Gastroesophageal sphincter (tissue), 4 donors: ENCODE data around the gene CFAP119. TPM values are rescaled to one million over a fixed set of nuclear protein-coding genes. Genes with fewer than 3 reads are reported as not detected.

Experiments
- ATAC-seq: fragments of 150-250 bp; one replicate; pipeline ENCODE4 v1.9.1; 2016; ENCODE audit warnings: mild to moderate bottlenecking, moderate library complexity
- H3K27ac ChIP-seq, 4 donors: fragments of 200-600 bp; sonication (generic) in 3 of 4; 1 replicate in 3 of 4; 2 replicates in 1 of 4; pipeline ENCODE4 v1.5.1; 2016 to 2019
- H3K27me3 ChIP-seq: fragments of 200-600 bp; sonication (generic); one replicate; pipeline ENCODE4 v1.5.1; 2019
- H3K36me3 ChIP-seq, 2 donors: fragments of 200-600 bp; sonication (generic); one replicate each; pipeline ENCODE4 v1.5.1; 2019; ENCODE audit warnings: control low read depth in 1 of 2
- H3K4me1 ChIP-seq, 3 donors: fragments of 200-600 bp; sonication (generic); 1 replicate in 2 of 3; 2 replicates in 1 of 3; pipeline ENCODE4 v1.5.1; 2016 to 2019; ENCODE audit warnings: control low read depth in 2 of 3
- H3K4me3 ChIP-seq, 2 donors: fragments of 200-600 bp; sonication (generic); one replicate each; pipeline ENCODE4 v1.5.1; 2019; ENCODE audit warnings: mild to moderate bottlenecking in 1 of 2, moderate library complexity in 1 of 2
- H3K9me3 ChIP-seq, 3 donors: fragments of 200-600 bp; sonication (generic); one replicate each; pipeline ENCODE4 v1.5.1; 2017 to 2019; ENCODE audit warnings: control low read depth in 2 of 3
- CTCF ChIP-seq, 4 experiments: fragments of 200-600 bp in 2 of 4; fragments of 450-650 bp in 2 of 4; sonication (generic) in 1 of 4; IDR thresholded peaks; one replicate each; pipeline ENCODE4 v1.5.1; 2017 to 2019; ENCODE audit warnings: antibody characterized with exemption in 4 of 4, mild to moderate bottlenecking in 2 of 4, moderate library complexity in 2 of 4
- EP300 ChIP-seq: sonication (generic); formaldehyde crosslinking; IDR thresholded peaks from one replicate; pipeline ENCODE4 v1.6.1; 2017; ENCODE audit warnings: antibody characterized with exemption, mild to moderate bottlenecking
- POLR2A ChIP-seq, 2 donors: fragments of 450-650 bp; IDR thresholded peaks; one replicate each; pipeline ENCODE4 v1.6.1; 2017; ENCODE audit warnings: antibody characterized with exemption in 2 of 2, mild to moderate bottlenecking in 2 of 2, moderate library complexity in 1 of 2
- POLR2AphosphoS5 ChIP-seq: sonication (generic); formaldehyde crosslinking; IDR thresholded peaks from one replicate; pipeline ENCODE4 v1.6.1; 2017; ENCODE audit warnings: antibody characterized with exemption
- WGBS, 2 donors: methylation state at CpG; one replicate each; pipeline ENCODE4 v1.1.5; 2018; ENCODE audit warnings: low coverage in 1 of 2; 5-methylcytosine and 5-hydroxymethylcytosine counted together
- total RNA-seq, 4 donors: library from RNA; depleted of rRNA; stranded (reverse); fragments of >200 nt; gene quantifications; one replicate each; pipeline ENCODE4 v1.1.0, GENCODE V29; 2016

Gene CFAP119
- total RNA-seq, 4 donors from 2014 or later, result 1.3 to 1.9 TPM; not detected in 2

GRCh38 chr16:30761427-30761927, 385 bp downstream of the CFAP119 start:
- Histone ChIP-seq H3K27ac (peak overlapping the region in 3 of 4 donors; percentile 87 to 92 (median 92)), H3K9me3 (no peaks in the 10 kb centered on the region), H3K27me3 (no peaks in the 10 kb centered on the region), H3K4me3 (peak overlapping the region; percentile 68 to 79), H3K4me1 (peaks cover 5 to 40% (median 21%) of the 10 kb centered on the region in 3 donors), H3K36me3 (peaks cover 0 to 59% of the 10 kb centered on the region in 2 donors)
- WGBS, 2 donors, result no CpG with 5 or more reads among the region's 64 CpGs
- no peak for TF ChIP-seq POLR2A (IDR thresholded peaks at IDR 0.05)
- peak in 1 of 4 experiments; percentile 3 for TF ChIP-seq CTCF (IDR thresholded peaks at IDR 0.05)
- TF ChIP-seq POLR2AphosphoS5, result no peak
- ATAC-seq, result peak; percentile 35

- no peak for TF ChIP-seq POLR2AphosphoS5
- TF ChIP-seq EP300, result no peak
- no peak for TF ChIP-seq CTCF (IDR thresholded peaks at IDR 0.05)
- no peak for TF ChIP-seq POLR2A (IDR thresholded peaks at IDR 0.05)
- H3K36me3 ChIP-seq, result peaks cover 0 to 59% of the 10 kb centered on the region in 2 donors
These were observed 1.1 kb downstream of the CFAP119 start for GRCh38 chr16:30760577-30761426.

GRCh38 chr16:30760001-30760559, 1.8 kb downstream of the CFAP119 start:
- ATAC-seq, result no peak
- 80% methylated on average over 1 of the region's 7 CpGs for WGBS, 2 donors
- H3K4me1 ChIP-seq, result peaks cover 5 to 40% (median 21%) of the 10 kb centered on the region in 3 donors
- TF ChIP-seq CTCF (IDR thresholded peaks at IDR 0.05), result no peak
- TF ChIP-seq POLR2A (IDR thresholded peaks at IDR 0.05), result no peak
- H3K27me3 ChIP-seq, result no peaks in the 10 kb centered on the region
- H3K9me3 ChIP-seq, result no peaks in the 10 kb centered on the region
- H3K27ac ChIP-seq, result no peak overlapping the region
- peaks cover 0 to 59% of the 10 kb centered on the region in 2 donors for H3K36me3 ChIP-seq
- H3K4me3 ChIP-seq, result no peak overlapping the region

More at GRCh38 chr16:30760577-30761426, 1.1 kb downstream of the CFAP119 start:
- peaks cover 5 to 40% (median 21%) of the 10 kb centered on the region in 3 donors for H3K4me1 ChIP-seq
- H3K27me3 ChIP-seq, result no peaks in the 10 kb centered on the region
- H3K4me3 ChIP-seq, result peak overlapping the region; percentile 68 to 79
- H3K9me3 ChIP-seq, result no peaks in the 10 kb centered on the region
- WGBS, 2 donors, result 24 to 51% methylated on average over 11 to 12 of the region's 26 CpGs
- ATAC-seq, result no peak
- peak overlapping the region in 3 of 4 donors; percentile 87 to 92 (median 92) for H3K27ac ChIP-seq

GRCh38 chr16:30758988-30759491, 2.8 kb downstream of the CFAP119 start:
- Histone ChIP-seq H3K4me3 (no peak overlapping the region), H3K27ac (peak overlapping the region in 1 of 4 donors; percentile 13), H3K4me1 (peaks cover 5 to 31% (median 21%) of the 10 kb centered on the region in 3 donors), H3K9me3 (no peaks in the 10 kb centered on the region), H3K36me3 (peaks cover 0 to 59% of the 10 kb centered on the region in 2 donors), H3K27me3 (no peaks in the 10 kb centered on the region)
- ATAC-seq, result no peak
- no peak for TF ChIP-seq CTCF (IDR thresholded peaks at IDR 0.05)
- no peak for TF ChIP-seq POLR2AphosphoS5
- TF ChIP-seq EP300, result no peak
- TF ChIP-seq POLR2A (IDR thresholded peaks at IDR 0.05), result no peak
- 68 to 76% methylated on average over 4 to 6 of the region's 10 CpGs for WGBS, 2 donors
